ENCODE results near the gene ERCC1.

DNA sequence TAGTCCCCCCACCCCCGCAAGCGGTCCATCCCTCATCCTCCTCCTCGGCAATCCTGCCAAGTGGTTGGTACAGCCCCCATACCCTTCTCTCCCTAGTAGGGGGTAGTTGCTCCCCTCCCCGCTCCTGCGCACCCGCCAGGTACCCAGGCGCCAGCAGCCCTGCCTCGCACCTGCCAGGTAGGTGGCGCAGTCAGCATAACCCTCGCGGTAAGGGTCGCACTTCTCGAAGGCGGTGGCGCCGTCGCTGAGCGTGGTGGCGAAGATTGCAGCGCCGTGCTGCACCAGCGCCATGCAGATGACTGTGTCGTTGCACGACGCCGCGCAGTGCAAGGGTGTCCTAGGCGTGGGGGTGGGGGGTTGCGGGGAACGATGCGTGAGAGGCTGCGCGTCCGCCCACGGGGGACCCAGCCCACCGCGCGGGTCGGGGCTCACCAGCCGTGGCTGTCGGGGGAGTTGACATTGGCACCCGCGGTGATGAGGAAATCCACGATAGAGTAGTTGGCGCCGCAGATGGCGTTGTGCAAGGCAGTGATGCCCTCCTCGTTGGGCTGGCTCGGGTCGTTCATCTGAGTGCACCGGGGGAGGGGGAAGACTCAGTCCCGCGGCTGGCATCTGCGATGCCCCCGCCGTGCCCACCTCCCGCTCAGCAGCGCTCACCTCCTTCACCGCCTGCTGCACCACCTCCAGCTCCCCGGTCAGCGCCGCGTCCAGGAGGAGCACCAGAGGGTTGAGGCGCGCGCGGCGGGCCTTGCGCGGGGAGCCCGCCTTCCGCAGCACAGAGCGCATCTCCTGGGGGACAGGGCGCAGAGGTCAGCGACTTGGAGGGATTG lies 38.1 kb downstream of the ERCC1 start:
- TF ChIP-seq TEAD4 (IDR thresholded peaks at IDR 0.05) (no peak), TAF1 (IDR thresholded peaks at IDR 0.05; ENCODE audit: low read depth) (no peak), ZBTB7A (IDR thresholded peaks at IDR 0.05; ENCODE audit: low read depth) (no peak), EGR1 (IDR thresholded peaks at IDR 0.05) (no peak), CEBPB (IDR thresholded peaks at IDR 0.05) (no peak), EP300 (IDR thresholded peaks at IDR 0.05; ENCODE audit: borderline replicate concordance) (no peak), YY1 (IDR thresholded peaks at IDR 0.05; ENCODE audit: low read depth) (no peak), RAD21 (IDR thresholded peaks at IDR 0.05; ENCODE audit: low read depth) (no peak), CREB1 (IDR thresholded peaks at IDR 0.05; ENCODE audit: low read depth) (no peak), TCF12 (IDR thresholded peaks at IDR 0.05; ENCODE audit: low read depth) (no peak), FOXM1 (IDR thresholded peaks at IDR 0.05; ENCODE audit: borderline replicate concordance, low read depth) (no peak)
- TF ChIP-seq, protein P1, sequence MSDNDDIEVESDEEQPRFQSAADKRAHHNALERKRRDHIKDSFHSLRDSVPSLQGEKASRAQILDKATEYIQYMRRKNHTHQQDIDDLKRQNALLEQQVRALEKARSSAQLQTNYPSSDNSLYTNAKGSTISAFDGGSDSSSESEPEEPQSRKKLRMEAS (IDR thresholded peaks at IDR 0.05) = no peak
- TF ChIP-seq, protein P2, sequence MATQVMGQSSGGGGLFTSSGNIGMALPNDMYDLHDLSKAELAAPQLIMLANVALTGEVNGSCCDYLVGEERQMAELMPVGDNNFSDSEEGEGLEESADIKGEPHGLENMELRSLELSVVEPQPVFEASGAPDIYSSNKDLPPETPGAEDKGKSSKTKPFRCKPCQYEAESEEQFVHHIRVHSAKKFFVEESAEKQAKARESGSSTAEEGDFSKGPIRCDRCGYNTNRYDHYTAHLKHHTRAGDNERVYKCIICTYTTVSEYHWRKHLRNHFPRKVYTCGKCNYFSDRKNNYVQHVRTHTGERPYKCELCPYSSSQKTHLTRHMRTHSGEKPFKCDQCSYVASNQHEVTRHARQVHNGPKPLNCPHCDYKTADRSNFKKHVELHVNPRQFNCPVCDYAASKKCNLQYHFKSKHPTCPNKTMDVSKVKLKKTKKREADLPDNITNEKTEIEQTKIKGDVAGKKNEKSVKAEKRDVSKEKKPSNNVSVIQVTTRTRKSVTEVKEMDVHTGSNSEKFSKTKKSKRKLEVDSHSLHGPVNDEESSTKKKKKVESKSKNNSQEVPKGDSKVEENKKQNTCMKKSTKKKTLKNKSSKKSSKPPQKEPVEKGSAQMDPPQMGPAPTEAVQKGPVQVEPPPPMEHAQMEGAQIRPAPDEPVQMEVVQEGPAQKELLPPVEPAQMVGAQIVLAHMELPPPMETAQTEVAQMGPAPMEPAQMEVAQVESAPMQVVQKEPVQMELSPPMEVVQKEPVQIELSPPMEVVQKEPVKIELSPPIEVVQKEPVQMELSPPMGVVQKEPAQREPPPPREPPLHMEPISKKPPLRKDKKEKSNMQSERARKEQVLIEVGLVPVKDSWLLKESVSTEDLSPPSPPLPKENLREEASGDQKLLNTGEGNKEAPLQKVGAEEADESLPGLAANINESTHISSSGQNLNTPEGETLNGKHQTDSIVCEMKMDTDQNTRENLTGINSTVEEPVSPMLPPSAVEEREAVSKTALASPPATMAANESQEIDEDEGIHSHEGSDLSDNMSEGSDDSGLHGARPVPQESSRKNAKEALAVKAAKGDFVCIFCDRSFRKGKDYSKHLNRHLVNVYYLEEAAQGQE (IDR thresholded peaks at IDR 0.05; ENCODE audit: low read depth) = no peak
